CD4-positive, alpha-beta T cell (primary cell): ENCODE data around the gene SPATA9. TPM values are rescaled to one million over a fixed set of nuclear protein-coding genes. Genes with fewer than 3 reads are reported as not detected.

Experiments
- ATAC-seq: fragments of 200-7000 bp; cut with Tn5 transposase; one replicate; pipeline ENCODE4 v1.10.0; 2022; ENCODE audit warnings: mild to moderate bottlenecking; ENCODE audit not compliant: poor library complexity
- CTCF ChIA-PET: fragments of 350-600 bp; sonication (Branson Sonifier 250); formaldehyde crosslinking; loops from one replicate; lab custom pipeline; 2021; ENCODE audit warnings: antibody characterized with exemption, inconsistent platforms; lab: Charles Lee
- POLR2A ChIA-PET: fragments of 350-600 bp; sonication (Branson Sonifier 250); formaldehyde crosslinking; loops from one replicate; lab custom pipeline; 2021; ENCODE audit warnings: antibody characterized with exemption, inconsistent platforms; lab: Charles Lee
- DNase-seq, 14 experiments: peaks; one replicate each; pipeline ENCODE4 v3.0.0-alpha.2; 2013 to 2020; ENCODE audit warnings: mixed read lengths in 2 of 14
- H3K27ac ChIP-seq, 2 donors: one replicate each; pipeline versions ENCODE4 v1.5.1 to v1.7.0; 2013; ENCODE audit warnings: low read length in 2 of 2, low read depth in 1 of 2, mild to moderate bottlenecking in 1 of 2
- H3K27me3 ChIP-seq, 2 experiments: 1 replicate in 1 of 2; 2 replicates in 1 of 2; pipeline versions ENCODE4 v1.6.1 to v1.7.0; 2013; ENCODE audit warnings: low read length in 2 of 2, control low read depth in 1 of 2, mild to moderate bottlenecking in 1 of 2, moderate library complexity in 1 of 2; ENCODE audit not compliant: insufficient read depth in 2 of 2, control insufficient read depth in 1 of 2
- H3K36me3 ChIP-seq: one replicate; pipeline ENCODE4 v1.6.1; 2013; ENCODE audit warnings: low read length, control low read depth; ENCODE audit not compliant: insufficient read depth
- H3K4me1 ChIP-seq: one replicate; pipeline ENCODE4 v1.6.1; 2013; ENCODE audit warnings: low read length, control low read depth; ENCODE audit not compliant: insufficient read depth
- H3K4me3 ChIP-seq: one replicate; pipeline ENCODE4 v1.5.1; 2013; ENCODE audit warnings: mild to moderate bottlenecking, low read length, moderate library complexity
- H3K9me3 ChIP-seq, 2 experiments: 1 replicate in 1 of 2; 2 replicates in 1 of 2; pipeline versions ENCODE4 v1.6.1 to v1.7.0; 2013; ENCODE audit warnings: low read length in 2 of 2, mild to moderate bottlenecking in 2 of 2, control low read depth in 1 of 2, moderate library complexity in 1 of 2; ENCODE audit not compliant: control insufficient read depth in 1 of 2, insufficient read depth in 1 of 2
- H3K27ac Mint-ChIP-seq: one replicate; pipeline ENCODE4 v1.8.0; 2020; ENCODE audit warnings: mixed read lengths
- H3K27me3 Mint-ChIP-seq: one replicate; pipeline ENCODE4 v1.8.0; 2021; ENCODE audit warnings: mixed read lengths
- H3K36me3 Mint-ChIP-seq: one replicate; pipeline ENCODE4 v1.8.0; 2021; ENCODE audit warnings: low read depth, mixed read lengths
- H3K4me1 Mint-ChIP-seq: one replicate; pipeline ENCODE4 v1.8.0; 2021; ENCODE audit warnings: low read depth, mixed read lengths
- H3K4me3 Mint-ChIP-seq: one replicate; pipeline ENCODE4 v1.8.0; 2020; ENCODE audit warnings: mild to moderate bottlenecking, mixed read lengths
- H3K9me3 Mint-ChIP-seq: one replicate; pipeline ENCODE4 v1.8.0; 2020; ENCODE audit warnings: mixed read lengths
- intact Hi-C, 2 experiments: fragments of 100-400 bp; cut with DNase I in 1 of 2; cut with micrococcal nuclease in 1 of 2; formaldehyde crosslinking; loops; one replicate each; pipeline versions ENCODE4 v1.15.1 to v1.9.0; 2023 to 2025; cut with DNase I, micrococcal nuclease
- total RNA-seq, 174 experiments: library from RNA in 2 of 174; stranded (reverse) in 2 of 174; gene quantifications; one replicate each; pipeline ENCODE4 v1.2.3 and lab custom pipeline; 2021 to 2026
- TF ChIP-seq, protein P1 (sequence below): fragments of 200-600 bp; IDR thresholded peaks from one replicate; pipeline ENCODE4 v1.8.0; 2022; ENCODE audit warnings: antibody characterized with exemption, mild to moderate bottlenecking

The SPATA9 gene
- total RNA-seq, 2 experiments from 2014 or later, result not detected

DNA sequence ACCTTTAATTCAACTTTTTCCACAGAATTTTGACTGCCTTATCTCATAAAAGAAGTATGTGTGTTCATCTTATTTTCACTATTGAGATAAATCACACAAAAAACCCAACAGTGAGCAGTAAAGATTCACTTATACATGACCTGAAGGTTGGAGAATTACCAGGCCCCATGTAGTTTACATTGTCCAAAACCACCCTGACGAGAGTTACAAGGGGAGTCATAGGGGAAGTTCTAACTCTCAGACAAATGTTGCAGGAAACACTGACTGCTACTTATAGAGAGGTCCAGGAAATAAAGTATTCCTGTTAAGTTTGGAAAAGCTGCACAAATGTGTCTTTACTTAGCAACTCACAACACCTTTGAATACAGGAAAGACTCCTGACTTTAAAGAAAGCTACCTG, 14.1 kb downstream of the SPATA9 start:
- POLR2A ChIA-PET, result no interaction called here
- no peak overlapping the region for H3K4me3 Mint-ChIP-seq
- CTCF ChIA-PET, result no interaction called here
- Histone ChIP-seq H3K27ac (no peak overlapping the region), H3K36me3 (no peaks in the 10 kb centered on the region), H3K4me3 (no peak overlapping the region), H3K9me3 (no peaks in the 10 kb centered on the region), H3K4me1 (no peaks in the 10 kb centered on the region), H3K27me3 (no peaks in the 10 kb centered on the region)
- no peak overlapping the region for H3K27ac Mint-ChIP-seq
- ATAC-seq (no peak), DNase-seq (no peak)
- H3K36me3 Mint-ChIP-seq, result no peaks in the 10 kb centered on the region
- intact Hi-C loops, result loop anchor here (5.0 to 10.0 kb wide), 2 partner anchors 59 to 666 kb away; no protein-coding TSS in a partner anchor
- TF ChIP-seq, protein P1, sequence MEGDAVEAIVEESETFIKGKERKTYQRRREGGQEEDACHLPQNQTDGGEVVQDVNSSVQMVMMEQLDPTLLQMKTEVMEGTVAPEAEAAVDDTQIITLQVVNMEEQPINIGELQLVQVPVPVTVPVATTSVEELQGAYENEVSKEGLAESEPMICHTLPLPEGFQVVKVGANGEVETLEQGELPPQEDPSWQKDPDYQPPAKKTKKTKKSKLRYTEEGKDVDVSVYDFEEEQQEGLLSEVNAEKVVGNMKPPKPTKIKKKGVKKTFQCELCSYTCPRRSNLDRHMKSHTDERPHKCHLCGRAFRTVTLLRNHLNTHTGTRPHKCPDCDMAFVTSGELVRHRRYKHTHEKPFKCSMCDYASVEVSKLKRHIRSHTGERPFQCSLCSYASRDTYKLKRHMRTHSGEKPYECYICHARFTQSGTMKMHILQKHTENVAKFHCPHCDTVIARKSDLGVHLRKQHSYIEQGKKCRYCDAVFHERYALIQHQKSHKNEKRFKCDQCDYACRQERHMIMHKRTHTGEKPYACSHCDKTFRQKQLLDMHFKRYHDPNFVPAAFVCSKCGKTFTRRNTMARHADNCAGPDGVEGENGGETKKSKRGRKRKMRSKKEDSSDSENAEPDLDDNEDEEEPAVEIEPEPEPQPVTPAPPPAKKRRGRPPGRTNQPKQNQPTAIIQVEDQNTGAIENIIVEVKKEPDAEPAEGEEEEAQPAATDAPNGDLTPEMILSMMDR, result no peak
- H3K9me3 Mint-ChIP-seq, result no peaks in the 10 kb centered on the region
- H3K27me3 Mint-ChIP-seq, result no peaks in the 10 kb centered on the region
- peaks cover 6% of the 10 kb centered on the region for H3K4me1 Mint-ChIP-seq

GRCh38 chr5:95668216-95668615, 14.6 kb downstream of the SPATA9 start:
- intact Hi-C loops, result loop anchor here (5.0 to 10.0 kb wide), 2 partner anchors 59 to 667 kb away; no protein-coding TSS in a partner anchor

DNA sequence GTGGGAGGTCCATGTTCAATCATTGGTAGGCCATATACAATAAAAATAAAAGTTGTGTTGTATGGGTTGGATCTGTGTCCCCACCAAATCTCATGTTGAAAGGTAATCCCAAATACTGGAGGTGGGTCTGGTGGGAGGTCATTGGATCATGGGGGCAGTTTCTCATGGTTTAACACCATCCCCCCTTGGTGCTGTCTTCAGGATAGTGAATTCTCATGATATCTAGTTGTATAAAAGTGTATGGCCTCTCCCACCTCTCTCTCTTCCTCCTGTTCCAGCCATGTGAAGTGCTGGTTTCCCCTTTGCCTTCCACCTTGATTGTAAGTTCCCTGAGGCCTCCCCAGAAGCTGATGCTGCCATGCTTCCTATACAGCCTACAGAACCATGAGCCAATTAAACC, 15.1 kb downstream of the SPATA9 start:
- Histone ChIP-seq H3K27me3 (no peaks in the 10 kb centered on the region), H3K4me1 (no peaks in the 10 kb centered on the region), H3K9me3 (no peaks in the 10 kb centered on the region), H3K4me3 (no peak overlapping the region), H3K27ac (no peak overlapping the region), H3K36me3 (no peaks in the 10 kb centered on the region)
- H3K4me1 Mint-ChIP-seq, result peaks cover 6% of the 10 kb centered on the region
- TF ChIP-seq, protein P1, result no peak
- POLR2A ChIA-PET, result interaction anchor here (0.8 to 1.1 kb wide), 2 partner anchors 21 to 114 kb away, joined by 3 read pairs; no protein-coding TSS in a partner anchor
- H3K9me3 Mint-ChIP-seq, result no peaks in the 10 kb centered on the region
- intact Hi-C loops, result loop anchor here (2.0 to 10.0 kb wide), 3 partner anchors 60 to 667 kb away; no protein-coding TSS in a partner anchor
- CTCF ChIA-PET, result no interaction called here
- no peaks in the 10 kb centered on the region for H3K36me3 Mint-ChIP-seq
- H3K4me3 Mint-ChIP-seq, result no peak overlapping the region
- DNase-seq (no peak), ATAC-seq (no peak)
- no peaks in the 10 kb centered on the region for H3K27me3 Mint-ChIP-seq
- no peak overlapping the region for H3K27ac Mint-ChIP-seq

More at GRCh38 chr5:95668216-95668615, 14.6 kb downstream of the SPATA9 start:
- ChIA-PET POLR2A (no interaction called here), CTCF (no interaction called here)
- H3K27ac Mint-ChIP-seq, result no peak overlapping the region
- H3K36me3 Mint-ChIP-seq, result no peaks in the 10 kb centered on the region
- TF ChIP-seq, protein P1, result no peak
- H3K9me3 ChIP-seq, result no peaks in the 10 kb centered on the region
- DNase-seq (no peak), ATAC-seq (no peak)
- no peaks in the 10 kb centered on the region for H3K36me3 ChIP-seq
- H3K4me3 ChIP-seq, result no peak overlapping the region
- peaks cover 6% of the 10 kb centered on the region for H3K4me1 Mint-ChIP-seq
- H3K27me3 Mint-ChIP-seq, result no peaks in the 10 kb centered on the region
- H3K27ac ChIP-seq, result no peak overlapping the region
- H3K4me3 Mint-ChIP-seq, result no peak overlapping the region
- H3K4me1 ChIP-seq, result no peaks in the 10 kb centered on the region
- H3K9me3 Mint-ChIP-seq, result no peaks in the 10 kb centered on the region
- no peaks in the 10 kb centered on the region for H3K27me3 ChIP-seq
